Measurements from ENCODE around the gene SELE.

SELE gene

DNA sequence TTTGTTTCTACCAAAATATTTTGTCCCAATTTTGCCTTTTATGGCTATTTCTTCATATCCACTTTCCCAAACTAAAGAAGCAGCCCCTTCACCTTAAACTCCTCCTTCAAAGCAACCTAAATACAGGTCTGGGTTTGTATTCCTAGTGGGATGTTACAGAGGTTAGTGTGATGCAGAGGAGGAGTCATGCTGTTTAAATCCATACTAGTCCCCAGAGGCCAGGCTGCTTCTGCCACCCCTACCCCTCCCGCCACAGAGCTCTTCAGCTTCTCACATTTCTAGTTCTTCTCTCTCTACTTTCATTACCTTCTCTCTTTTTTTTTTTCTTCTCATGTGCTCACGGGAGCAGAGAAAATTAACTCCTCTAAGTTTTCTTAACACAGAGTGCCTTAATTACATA, 51.8 kb downstream of the SELE start:
- DNase-seq (ENCODE audit: low read depth): no peak
- TF ChIP-seq, protein P1, sequence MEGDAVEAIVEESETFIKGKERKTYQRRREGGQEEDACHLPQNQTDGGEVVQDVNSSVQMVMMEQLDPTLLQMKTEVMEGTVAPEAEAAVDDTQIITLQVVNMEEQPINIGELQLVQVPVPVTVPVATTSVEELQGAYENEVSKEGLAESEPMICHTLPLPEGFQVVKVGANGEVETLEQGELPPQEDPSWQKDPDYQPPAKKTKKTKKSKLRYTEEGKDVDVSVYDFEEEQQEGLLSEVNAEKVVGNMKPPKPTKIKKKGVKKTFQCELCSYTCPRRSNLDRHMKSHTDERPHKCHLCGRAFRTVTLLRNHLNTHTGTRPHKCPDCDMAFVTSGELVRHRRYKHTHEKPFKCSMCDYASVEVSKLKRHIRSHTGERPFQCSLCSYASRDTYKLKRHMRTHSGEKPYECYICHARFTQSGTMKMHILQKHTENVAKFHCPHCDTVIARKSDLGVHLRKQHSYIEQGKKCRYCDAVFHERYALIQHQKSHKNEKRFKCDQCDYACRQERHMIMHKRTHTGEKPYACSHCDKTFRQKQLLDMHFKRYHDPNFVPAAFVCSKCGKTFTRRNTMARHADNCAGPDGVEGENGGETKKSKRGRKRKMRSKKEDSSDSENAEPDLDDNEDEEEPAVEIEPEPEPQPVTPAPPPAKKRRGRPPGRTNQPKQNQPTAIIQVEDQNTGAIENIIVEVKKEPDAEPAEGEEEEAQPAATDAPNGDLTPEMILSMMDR (conservative IDR thresholded peaks at IDR 0.05; ENCODE audit: low read depth, low read length): no peak

DNA sequence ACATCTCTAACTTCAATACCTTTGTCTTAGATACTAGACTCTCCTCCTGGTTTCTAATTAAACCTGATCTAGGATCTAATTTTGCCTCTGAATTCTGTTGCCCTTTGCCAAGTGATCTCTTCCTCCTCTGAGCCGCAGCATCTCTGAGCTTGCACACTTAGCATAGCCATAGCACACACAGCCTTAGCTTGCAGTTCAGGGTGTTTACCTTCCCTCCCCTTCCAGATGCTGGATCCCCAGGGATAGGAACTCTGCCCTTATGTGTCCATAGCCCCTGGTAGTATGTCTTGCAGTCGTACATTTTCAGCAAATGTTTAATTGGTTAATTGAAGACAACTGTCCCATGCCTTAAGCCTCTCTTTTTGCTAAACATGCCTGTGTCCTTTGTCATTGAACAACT, 52.7 kb downstream of the SELE start:
- no peak overlapping the region for H3K4me3 ChIP-seq (ENCODE audit: low read length)
- no peak for DNase-seq (ENCODE audit: low read depth)
- TF ChIP-seq, protein P1 (conservative IDR thresholded peaks at IDR 0.05; ENCODE audit: low read depth, low read length): no peak

More for the DNA sequence above, 51.8 kb downstream of the SELE start:
- H3K4me3 ChIP-seq (ENCODE audit: low read length): no peak overlapping the region

DNA sequence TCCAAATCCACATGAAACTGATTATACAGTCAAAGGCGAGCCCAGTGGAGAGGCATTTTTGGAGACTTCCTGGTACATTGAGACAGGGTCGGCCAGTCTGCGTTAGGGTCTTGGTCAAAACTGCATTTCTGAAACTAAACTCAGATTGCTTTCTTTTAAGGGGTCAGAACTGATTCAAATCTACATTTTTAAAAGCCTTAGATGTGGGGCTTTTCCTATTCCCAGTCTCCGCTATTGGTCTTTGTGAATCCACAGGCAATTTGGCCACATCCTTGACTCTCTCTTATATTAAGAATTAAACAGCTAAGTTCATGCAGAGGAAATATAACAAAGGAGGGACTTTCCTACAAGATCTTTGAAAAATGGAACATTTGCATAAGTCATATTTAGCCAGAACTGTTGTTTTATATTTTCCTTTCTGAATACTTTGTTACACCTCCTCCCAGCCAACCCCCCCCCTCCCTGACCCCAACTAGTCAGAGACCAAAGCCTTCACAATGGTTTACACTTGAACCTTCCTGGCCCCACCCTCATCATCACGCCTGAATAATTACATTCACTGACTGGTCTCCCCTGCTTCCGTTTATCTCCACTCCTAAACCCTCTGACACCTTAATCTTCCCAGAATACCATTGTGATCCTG, 53.4 kb downstream of the SELE start:
- H3K4me3 ChIP-seq (ENCODE audit: low read length): no peak overlapping the region
- TF ChIP-seq, protein P1 (conservative IDR thresholded peaks at IDR 0.05; ENCODE audit: low read depth, low read length): no peak
- DNase-seq (ENCODE audit: low read depth): no peak

DNA sequence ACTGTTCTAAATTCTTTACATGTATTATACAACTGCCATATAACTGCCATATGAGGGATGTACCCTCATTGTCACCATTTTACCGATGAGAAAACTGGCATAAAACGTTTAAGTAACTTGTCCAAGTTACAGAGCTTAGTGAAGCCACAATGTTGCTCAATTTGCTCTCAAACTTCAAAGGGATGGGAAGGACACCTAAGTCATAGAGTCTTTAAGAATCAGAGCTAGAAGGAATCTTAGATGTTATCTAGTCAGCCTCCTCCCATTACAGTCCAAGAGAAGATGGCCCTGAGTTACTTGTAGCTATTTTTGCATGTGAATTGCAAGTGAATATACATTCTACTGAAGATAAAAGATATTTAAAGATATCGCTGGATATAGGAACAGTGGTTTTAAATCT, 54.2 kb downstream of the SELE start:
- TF ChIP-seq, protein P1 (conservative IDR thresholded peaks at IDR 0.05; ENCODE audit: low read depth, low read length): no peak
- DNase-seq (ENCODE audit: low read depth): no peak
- H3K4me3 ChIP-seq (ENCODE audit: low read length): no peak overlapping the region

DNA sequence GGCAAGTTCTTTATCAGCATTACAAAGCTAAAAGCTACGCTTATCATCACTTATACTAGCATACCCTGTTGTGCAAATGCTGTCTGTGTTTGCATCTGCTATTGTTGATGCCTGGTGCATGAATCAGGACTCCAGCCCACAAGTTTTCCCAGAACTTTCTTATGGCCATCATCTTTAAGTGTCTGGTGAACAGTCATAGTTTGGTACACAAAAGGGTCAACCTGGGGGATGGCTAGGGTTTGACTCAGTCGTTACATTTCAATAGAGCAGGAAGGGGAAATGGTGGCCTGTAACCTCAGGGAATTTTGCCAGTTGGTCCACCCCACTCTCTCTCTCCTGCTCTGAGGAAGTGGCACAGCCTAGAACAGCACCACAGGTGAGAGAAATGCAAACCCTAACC, 57.9 kb downstream of the SELE start:
- DNase-seq (ENCODE audit: low read depth): no peak
- TF ChIP-seq, protein P1 (conservative IDR thresholded peaks at IDR 0.05; ENCODE audit: low read depth, low read length): no peak
- no peak overlapping the region for H3K4me3 ChIP-seq (ENCODE audit: low read length)
